GM18502 (cell line): ENCODE data around the gene CSNK1G2.

ENCODE experiments used
- ATAC-seq: cut with Tn5 transposase; IDR thresholded peaks from one replicate; pipeline ENCODE4 v1.9.1; 2021; ENCODE audit warnings: mild to moderate bottlenecking; ENCODE audit not compliant: unreplicated experiment, poor library complexity

The CSNK1G2 gene

DNA sequence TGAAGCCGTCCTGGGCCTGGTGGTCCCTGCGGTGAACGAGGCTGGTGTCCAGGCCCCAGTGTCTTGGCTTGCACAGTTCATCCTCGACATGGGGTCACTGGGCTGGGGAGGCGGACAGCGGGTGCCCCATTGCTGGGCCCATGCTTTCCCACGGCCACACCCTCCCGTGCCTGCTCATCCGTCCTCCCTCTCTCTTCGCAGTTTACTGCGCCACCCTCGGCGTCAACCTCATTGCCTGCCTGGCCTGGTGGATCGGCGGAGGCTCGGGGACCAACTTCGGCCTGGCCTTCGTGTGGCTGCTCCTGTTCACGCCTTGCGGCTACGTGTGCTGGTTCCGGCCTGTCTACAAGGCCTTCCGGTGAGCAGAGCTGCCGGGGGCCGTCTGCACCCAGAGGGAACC, 23.0 kb upstream of the CSNK1G2 start:
- ATAC-seq = no peak

DNA sequence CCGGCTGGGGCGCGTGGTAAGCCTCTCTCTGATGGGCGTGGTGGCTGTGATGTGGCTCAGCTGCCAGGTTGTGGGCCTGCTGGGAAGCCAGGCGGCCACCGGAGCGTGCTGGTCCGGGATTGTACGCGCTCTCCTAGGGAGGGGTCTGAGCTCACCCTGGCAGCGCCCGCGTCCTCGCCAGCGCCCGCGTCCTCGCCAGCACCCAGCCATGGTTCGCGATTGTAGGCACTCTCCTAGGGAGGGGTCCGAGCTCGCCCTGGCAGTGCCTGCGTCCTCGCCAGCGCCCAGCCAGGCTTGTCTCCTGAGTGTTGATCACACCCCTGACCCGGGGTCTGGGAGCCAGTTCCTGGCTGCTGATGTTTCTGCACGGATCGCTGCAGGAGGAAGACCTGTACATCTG, 22.0 kb upstream of the CSNK1G2 start:
- no peak for ATAC-seq

GRCh38 chr19:1920644-1921043, 20.3 kb upstream of the CSNK1G2 start:
- ATAC-seq = no peak

GRCh38 chr19:1921326-1921725, 19.6 kb upstream of the CSNK1G2 start:
- ATAC-seq = no peak

DNA sequence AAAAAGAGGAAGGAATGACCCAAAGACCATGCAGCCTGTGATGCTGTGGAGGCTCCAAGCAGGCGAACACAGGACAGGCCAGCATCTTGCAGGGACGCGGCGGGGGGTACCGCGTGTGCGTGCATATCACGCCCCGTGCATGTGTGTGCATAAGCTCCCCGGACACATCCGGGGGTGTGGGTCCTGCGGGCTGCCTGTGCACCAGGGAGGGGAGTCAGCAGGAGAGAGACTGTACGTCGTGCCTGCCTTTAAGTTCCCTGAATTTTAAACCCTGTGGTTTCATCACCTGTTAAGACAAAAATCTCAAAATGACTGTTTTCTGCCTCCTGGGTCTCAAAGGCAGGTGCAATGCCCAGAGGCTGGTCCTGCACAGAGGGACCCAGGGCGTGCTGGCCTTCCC, 19.1 kb upstream of the CSNK1G2 start:
- no peak for ATAC-seq

- no peak for ATAC-seq
Measured at GRCh38 chr19:1922803-1923202, 18.2 kb upstream of the CSNK1G2 start.

DNA sequence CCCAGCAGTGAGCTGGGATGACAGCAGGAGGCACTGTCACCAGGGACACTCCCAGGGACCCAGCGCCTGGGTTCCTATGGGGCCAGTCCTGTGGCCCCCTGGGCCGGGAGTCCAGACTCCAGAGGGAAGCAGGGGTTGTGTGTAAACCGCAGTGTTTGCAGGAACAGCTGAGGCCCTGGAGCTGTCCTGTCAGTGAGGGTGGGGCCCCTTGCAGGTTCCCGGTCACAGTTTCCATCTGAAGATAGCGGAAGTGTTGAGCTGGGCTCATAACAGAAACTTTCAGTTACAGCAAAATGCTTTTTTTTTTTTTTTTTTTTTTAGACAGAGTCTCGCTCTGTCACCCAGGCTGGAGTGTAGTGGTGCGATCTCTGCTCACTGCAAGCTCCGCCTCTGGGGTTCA, 17.7 kb upstream of the CSNK1G2 start:
- no peak for ATAC-seq

GRCh38 chr19:1924320-1924961, 16.5 kb upstream of the CSNK1G2 start:
- no peak for ATAC-seq

DNA sequence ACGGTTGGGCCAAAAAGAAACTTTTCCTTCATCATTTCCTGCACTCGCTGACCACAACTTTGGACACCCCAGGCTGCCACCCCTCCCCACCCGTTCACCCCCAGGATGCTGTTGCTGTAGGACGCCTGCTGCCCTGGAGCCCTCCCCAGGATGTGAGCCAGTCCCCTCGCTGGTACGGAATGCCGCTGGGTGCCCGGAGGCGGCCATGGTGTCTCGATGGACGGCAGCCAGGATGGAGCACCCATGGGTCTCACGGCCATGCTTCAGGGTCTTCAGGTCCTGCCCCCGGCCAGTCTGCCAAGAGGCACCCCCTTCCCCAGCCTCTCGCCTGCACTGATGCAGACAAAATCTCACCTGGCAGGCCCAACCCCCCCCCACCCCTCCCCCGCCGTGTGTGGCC, 15.4 kb upstream of the CSNK1G2 start:
- no peak for ATAC-seq

DNA sequence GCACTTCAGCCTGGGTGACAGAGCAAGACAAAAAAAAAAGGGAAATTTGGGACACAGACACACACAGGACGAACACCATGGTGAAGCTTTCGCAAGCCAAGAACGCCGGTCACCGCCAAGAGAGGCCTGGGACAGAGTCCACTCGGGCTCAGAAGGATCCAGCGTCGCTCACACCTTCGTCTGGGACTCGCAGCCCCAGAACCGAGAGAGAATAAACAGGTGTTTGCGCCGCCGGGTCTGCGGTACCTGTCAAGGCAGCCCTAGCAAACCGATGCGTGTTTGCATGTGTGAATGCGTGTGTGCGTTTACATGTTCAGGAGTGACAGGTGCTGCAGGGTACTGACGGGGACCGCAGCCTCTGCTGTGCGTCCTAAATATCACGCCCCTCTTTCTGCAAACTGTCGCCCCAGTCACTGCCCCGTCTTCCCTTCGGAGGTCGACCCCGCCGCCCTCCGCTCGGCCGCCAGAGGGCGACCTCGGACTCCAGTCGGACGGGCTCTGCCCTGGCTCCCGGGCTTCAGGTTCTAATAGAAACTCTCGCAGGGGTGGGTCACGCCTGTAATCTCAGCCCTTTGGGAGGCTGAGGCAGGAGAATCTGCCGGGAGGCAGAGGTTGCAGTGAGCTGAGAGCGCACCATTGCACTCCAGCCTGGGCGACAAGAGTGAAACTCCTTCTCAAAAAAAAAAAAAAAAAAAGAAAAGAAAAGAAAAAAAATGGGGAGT, 11.8 kb upstream of the CSNK1G2 start:
- peak; percentile 53 for ATAC-seq

- no peak for ATAC-seq
Measured at GRCh38 chr19:1931445-1931844, 9.5 kb upstream of the CSNK1G2 start.

DNA sequence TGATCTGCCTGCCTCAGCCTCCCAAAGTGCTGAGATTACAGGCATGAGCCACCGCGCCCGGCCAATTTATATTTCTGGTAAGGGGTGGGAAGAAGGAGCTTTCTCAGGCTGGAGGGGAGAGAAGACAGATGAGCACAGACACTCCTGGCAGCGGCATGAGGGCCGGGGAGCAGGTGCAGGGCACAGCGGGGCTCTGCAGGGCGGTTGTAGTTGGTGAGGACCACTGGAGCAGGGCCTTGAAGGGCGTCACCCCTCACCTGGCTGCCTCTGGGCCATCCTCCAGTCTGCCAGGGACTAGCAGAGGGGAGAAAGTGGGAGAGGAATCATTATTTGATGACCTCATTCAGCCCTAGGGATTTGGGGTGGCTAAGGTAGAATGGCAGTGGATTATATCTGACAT, 8.6 kb upstream of the CSNK1G2 start:
- ATAC-seq = no peak

DNA sequence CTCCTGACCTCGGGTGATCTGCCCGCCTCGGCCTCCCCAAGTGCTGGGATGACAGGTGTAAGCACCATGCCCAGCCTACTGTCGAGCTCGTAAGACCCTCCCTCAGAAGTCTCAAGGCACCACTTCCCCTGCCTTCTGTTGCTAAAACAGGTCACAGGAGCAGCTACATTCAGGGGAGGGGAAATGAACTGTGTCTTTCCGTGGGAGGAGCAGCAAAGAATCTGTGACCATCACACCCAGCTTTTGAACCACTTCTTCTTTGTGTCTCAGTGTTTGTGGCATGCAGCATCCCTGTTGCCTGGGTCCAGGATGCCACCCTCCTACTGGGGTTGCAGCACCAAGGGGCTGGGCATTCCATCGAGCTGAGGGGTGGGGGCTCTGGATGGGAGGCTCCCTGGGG, 7.7 kb upstream of the CSNK1G2 start:
- no peak for ATAC-seq

- ATAC-seq = no peak
Measured at GRCh38 chr19:1933942-1934341, 7.0 kb upstream of the CSNK1G2 start.

DNA sequence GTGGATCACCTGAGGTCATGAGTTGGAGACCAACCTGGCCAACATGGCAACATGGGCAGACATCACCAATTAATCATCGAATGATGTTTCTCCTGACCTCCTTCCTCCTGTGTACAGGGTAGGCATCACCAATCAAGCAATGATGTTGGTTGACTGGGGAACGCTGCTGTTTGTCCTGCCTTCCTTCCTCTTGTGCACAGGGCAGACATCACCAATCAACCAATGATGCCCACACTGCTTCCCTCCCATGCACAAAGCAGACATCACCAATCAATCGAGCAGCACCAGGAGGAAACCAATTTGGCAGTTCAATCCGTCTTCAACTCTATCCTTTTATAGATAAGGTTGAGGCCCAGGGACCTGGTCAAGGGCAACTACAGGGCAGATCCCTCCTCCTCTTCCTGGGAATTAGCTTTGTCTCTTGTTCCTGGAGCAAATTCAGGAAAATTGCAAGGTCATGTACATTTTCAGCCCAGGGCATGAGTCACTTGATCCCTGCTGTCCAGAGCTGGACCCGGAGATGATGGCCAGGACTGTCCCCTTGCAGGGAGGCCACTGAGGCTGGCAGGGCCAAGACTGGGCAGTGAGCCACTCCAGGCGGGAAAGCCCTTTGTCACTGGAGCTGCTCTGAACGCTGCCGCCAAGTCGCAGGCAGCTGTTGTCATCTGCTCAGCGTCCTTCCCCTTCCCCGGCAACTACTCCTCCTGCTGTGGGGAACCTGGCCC, 5.3 kb upstream of the CSNK1G2 start:
- ATAC-seq = no peak

DNA sequence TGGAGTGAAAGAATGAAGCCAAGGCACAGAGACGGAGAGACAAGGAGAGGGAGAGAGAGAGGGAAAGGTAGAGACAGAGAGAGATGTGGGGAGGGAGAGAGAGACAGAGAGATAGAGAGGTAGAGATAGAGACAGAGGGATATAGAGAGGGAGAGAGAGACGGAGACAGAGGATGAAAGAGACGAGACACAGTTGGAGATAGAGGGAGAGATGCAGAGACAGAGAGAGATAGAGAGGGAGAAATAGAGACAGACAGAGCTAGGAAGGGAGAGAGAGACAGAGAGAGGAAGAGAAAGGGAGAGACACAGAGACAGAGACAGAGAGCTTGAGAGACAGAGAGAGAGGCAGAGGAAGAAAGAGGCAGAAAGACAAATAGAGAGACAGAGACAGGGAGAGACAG, 4.5 kb upstream of the CSNK1G2 start:
- ATAC-seq = no peak

DNA sequence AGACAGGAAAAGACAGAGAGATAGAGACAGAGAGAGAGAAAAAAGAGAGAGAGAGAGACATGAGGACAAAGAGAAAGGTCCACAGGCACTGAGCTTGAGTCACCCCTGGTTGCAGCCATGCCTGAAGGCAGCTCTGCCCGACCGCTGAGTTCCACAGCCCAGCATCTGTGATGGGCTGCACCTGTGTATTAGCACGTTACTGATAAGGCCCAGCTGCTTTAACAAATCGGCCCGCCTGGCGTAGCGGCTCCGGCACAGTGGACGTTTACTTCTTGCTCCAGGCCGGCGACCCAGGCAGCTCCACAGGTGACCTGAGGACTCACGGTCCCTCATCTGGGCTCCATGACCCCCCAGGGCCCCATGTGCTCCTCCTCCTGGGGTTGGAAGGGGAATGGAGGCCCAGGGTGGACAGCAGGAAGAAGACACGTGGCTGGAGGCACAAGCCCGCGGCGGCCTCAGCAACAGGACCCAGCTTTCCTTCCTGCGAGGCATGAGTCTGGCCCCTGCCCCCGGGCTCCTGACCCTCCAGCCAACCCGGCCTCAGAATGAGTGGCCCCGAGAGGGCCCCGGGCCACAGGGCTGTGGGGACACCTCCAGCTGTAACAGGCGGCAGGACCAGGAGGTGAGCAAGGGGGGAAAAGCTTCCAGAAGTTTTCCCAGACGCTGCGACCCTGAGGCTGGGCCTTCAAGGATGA, 3.9 kb upstream of the CSNK1G2 start:
- no peak for ATAC-seq

DNA sequence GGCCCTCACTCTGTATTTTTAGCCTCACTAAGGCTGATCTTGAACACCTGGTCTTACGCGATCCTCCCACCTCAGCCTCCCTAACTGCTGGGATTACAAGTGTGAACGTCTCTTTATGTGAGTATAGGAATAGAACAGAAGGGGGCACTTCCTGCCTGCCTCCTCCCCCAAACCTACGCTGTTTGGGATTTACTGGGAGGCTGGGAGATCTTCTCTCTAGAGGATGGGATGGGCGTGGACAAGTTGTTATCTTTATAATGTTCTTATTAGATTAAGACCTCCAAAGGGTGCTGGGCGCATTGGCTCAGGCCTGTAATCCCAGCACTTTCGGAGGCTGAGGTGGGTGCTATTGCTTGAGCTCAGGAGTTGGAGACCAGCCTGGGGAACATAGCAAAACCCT, 2.9 kb upstream of the CSNK1G2 start:
- no peak for ATAC-seq

GRCh38 chr19:1942078-1942933, 1.3 kb downstream of the CSNK1G2 start:
- ATAC-seq = peak; percentile 45

GRCh38 chr19:1942934-1943555, 2.1 kb downstream of the CSNK1G2 start:
- ATAC-seq = no peak
